Neural progenitor cell (in vitro differentiated cells): ENCODE measurements around the gene AFF3.

Experiments
- CTCF ChIP-seq: fragments of 200-600 bp; sonication (generic); IDR thresholded peaks from 2 replicates; pipeline ENCODE4 v1.5.1; 2017; ENCODE audit warnings: antibody characterized with exemption, mild to moderate bottlenecking
- EZH2 ChIP-seq: fragments of 200-600 bp; sonication (generic); IDR thresholded peaks from 2 replicates; pipeline ENCODE4 v1.6.1; 2017; ENCODE audit warnings: antibody characterized with exemption, mild to moderate bottlenecking, moderate library complexity
- EZH2phosphoT487 ChIP-seq: fragments of 200-600 bp; sonication (generic); IDR thresholded peaks from 2 replicates; pipeline ENCODE4 v1.6.1; 2017; ENCODE audit warnings: antibody characterized with exemption

- no peak for TF ChIP-seq CTCF
- no peak for TF ChIP-seq EZH2phosphoT487
- no peak for TF ChIP-seq EZH2
Measured at GRCh38 chr2:99605036-99605435, 537.4 kb downstream of the AFF3 start.
